Measurements from ENCODE around the gene FYB2.

DNA sequence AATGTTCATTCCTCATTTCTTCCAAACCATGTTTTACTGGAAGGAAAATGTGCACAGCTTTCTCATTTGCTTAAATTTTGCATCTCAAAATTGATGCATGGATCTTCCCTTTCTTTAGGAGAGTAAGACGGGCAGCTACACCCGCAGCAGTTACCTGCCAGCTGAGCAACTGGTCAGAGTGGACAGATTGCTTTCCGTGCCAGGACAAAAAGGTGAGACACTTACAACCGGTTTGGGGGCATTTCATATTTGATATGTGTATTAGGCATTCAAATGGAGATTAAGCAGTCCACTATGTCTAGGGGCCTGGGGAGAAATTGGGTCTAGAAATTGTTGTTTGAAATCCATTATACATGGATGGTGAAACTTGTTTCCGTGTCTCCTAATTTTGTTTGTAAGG, 48.3 kb upstream of the FYB2 start:
- TF ChIP-seq, protein P1, sequence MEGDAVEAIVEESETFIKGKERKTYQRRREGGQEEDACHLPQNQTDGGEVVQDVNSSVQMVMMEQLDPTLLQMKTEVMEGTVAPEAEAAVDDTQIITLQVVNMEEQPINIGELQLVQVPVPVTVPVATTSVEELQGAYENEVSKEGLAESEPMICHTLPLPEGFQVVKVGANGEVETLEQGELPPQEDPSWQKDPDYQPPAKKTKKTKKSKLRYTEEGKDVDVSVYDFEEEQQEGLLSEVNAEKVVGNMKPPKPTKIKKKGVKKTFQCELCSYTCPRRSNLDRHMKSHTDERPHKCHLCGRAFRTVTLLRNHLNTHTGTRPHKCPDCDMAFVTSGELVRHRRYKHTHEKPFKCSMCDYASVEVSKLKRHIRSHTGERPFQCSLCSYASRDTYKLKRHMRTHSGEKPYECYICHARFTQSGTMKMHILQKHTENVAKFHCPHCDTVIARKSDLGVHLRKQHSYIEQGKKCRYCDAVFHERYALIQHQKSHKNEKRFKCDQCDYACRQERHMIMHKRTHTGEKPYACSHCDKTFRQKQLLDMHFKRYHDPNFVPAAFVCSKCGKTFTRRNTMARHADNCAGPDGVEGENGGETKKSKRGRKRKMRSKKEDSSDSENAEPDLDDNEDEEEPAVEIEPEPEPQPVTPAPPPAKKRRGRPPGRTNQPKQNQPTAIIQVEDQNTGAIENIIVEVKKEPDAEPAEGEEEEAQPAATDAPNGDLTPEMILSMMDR (IDR thresholded peaks at IDR 0.05) = no peak
- TF ChIP-seq POLR2A (IDR thresholded peaks at IDR 0.05) = no peak
